HG03558 (cell line): ENCODE measurements around the gene MED12L.
"Not testable (repeated sequence)": the region's sequence is repeated elsewhere in the genome, so short reads cannot be mapped to it uniquely, and the experiment has no call there.

Experiments
- ATAC-seq: cut with Tn5 transposase; IDR thresholded peaks from one replicate; pipeline ENCODE4 v1.9.1; 2021; ENCODE audit warnings: moderate number of reproducible peaks; ENCODE audit not compliant: unreplicated experiment; ENCODE audit errors: extremely low read depth

Gene MED12L, protein sequence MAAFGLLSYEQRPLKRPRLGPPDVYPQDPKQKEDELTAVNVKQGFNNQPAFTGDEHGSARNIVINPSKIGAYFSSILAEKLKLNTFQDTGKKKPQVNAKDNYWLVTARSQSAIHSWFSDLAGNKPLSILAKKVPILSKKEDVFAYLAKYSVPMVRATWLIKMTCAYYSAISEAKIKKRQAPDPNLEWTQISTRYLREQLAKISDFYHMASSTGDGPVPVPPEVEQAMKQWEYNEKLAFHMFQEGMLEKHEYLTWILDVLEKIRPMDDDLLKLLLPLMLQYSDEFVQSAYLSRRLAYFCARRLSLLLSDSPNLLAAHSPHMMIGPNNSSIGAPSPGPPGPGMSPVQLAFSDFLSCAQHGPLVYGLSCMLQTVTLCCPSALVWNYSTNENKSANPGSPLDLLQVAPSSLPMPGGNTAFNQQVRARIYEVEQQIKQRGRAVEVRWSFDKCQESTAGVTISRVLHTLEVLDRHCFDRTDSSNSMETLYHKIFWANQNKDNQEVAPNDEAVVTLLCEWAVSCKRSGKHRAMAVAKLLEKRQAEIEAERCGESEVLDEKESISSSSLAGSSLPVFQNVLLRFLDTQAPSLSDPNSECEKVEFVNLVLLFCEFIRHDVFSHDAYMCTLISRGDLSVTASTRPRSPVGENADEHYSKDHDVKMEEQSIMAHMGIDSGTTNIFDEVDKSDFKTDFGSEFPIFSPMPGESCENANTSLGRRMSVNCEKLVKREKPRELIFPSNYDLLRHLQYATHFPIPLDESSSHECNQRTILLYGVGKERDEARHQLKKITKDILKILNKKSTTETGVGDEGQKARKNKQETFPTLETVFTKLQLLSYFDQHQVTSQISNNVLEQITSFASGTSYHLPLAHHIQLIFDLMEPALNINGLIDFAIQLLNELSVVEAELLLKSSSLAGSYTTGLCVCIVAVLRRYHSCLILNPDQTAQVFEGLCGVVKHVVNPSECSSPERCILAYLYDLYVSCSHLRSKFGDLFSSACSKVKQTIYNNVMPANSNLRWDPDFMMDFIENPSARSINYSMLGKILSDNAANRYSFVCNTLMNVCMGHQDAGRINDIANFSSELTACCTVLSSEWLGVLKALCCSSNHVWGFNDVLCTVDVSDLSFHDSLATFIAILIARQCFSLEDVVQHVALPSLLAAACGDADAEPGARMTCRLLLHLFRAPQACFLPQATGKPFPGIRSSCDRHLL (N-terminal part only)

DNA sequence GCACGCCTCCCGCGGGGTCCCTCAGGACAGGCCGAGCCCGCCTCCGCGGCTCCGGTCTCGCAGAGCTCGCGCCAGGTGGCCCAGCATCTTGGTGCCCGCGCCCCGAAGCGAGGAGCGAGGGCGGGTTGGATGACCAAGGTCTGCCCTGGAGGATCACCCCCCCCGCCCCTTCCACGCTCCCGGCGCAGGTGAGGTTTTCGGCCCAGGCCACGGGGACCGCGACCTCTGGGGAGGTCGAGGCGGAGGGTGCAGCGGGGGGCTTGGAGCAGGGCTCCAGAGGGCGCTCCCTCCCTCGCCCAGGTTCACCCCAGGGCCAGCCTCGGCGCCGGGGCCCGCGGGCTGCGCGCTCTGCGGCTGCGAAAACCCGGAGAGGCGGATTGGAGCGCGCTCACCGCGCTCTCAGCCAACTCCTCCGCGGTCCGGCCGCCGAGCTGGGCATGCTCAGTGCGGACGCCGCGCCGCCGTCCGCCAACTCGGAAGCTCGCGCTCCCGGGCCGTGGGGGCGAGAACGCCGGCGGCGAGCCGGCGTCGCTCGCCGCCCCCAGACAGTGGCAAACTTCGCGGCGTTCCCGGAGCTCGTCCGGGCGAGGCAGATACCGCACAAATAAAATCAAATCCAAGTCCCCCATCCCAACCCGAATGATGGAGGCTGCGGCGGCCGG is at the start of gene MED12L:
Gene MED12L, plus strand, starts transcription at position 438 of the 662 bp plus-strand sequence. CDS start 1,263 bp downstream, outside the sequence.
- peak; percentile 58 for ATAC-seq

DNA sequence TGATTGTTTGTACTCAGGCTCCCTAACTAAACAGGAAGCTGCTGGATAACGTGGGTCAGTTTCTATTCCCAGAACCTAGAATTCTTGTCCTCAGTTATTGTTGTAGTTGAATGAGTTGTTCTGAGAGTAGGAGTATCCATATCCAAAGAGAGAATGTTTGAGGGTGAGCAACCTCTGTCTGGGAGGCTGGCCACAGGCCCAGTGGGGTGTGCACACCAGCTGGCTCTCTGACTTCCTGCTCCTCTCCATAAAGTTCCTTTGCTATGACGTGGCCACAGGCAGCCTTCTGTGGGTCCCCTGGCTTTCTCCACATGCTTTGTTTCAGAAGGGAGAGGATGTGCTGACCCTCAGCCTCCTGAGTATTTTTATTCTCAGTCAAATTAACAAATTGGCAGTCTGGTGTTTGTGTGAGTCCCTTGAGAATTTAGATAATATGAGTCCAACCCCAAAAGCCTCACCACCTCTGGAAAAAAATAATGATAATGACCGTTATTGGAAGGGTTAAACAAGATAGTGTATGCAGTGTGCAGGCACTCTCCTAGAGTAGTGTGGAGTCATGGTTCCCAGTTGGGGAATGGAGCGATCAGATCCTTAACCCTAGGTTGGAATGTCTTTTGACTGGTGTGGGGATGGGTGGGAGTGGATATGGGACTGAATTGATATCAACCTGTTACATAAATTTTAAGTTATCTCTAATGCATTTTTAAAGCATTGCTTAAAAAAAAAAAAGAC is 47.6 kb upstream of the MED12L start:
- ATAC-seq: no peak

DNA sequence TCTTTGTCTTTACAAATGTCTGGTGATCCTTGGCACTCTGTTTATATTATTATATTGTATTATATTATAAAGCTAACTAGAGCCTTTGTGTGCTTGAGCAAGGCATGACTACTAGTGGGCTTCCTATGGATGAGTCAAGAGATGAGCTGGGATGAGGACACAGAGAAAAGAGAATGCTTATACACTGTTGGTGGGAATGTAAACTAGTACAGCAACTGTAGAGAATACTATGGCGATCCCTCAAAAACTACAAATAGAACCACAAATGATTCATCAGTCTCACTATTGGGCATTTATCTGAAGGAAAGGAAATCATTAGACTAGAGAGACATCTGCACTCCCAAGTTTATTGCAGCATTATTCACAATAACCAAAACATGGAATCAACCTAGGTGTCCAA is 40.8 kb upstream of the MED12L start:
- no peak for ATAC-seq

DNA sequence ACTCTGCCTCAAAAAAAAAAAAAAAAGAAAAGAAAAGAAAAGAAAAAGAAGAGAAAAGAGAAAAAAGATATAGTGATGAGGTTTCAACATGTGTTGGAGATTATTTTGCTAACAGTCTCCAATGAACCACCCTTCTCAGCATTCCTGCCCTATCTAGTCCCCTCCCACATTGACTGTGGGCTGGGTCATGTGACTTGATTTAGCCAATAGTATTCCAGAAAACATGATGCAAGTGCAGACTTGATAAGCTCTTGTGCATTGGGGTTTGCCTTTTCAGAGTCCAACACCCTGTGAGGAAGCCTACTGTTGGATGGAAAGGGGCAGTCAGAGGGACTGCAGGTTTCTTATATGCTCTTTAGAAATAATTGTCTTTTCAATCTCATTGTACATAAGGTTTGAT is 37.8 kb upstream of the MED12L start:
- no peak for ATAC-seq

DNA sequence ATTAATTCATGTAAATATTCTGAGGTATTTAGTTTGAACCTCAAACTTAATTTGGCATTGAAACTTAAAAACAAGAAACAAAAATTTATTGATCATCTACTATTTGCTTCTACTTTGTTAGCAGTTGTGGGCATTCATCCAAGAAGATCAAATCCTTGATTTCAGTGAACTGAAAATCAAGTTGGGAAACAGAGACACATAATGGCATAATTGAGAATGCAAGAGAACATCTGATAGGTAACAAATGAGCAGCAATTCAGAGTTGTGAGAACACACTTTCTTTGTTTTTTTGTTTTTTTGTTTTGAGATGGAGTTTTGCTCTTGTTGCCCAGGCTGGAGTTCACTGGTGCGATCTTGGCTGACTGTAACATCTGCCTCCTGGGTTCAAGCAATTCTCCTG is 33.9 kb upstream of the MED12L start:
- ATAC-seq: no peak

DNA sequence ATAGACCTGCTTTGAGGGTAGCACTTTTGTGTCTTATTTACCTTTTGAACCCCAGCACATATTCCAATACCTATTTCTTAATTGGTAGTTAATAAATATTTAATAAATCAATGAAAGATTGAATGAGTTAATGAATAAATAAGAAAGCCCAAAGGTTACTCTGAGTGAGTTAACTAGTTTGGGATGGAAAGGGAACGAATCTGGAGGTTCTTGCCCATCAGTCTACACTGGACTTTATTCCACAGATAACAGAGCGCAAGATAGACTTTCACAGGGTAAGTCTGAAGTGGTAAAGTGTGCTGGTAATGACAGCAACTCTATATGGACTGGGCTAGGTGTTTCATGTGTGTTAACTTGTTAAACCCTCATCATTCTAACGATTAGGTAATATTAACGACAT is 33.1 kb upstream of the MED12L start:
- no peak for ATAC-seq

DNA sequence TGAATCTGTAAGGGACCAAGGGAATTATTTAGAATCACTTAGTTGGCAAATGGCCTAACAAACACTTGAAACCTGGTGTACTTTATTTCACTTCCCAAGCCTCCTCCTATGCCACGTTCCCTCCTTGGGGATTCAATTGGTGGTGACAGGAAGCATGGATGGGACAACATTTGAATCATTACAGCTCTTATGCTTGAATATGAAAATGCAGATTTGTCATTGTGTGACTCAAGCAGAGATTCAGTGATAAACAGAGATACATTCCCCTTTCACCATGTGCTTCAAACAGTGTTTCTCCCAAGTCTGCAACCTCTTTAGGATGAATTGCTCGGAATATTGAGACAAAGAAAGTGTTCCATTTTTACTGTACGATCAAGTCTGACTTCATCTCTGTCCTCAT is 32.7 kb upstream of the MED12L start:
- no peak for ATAC-seq

DNA sequence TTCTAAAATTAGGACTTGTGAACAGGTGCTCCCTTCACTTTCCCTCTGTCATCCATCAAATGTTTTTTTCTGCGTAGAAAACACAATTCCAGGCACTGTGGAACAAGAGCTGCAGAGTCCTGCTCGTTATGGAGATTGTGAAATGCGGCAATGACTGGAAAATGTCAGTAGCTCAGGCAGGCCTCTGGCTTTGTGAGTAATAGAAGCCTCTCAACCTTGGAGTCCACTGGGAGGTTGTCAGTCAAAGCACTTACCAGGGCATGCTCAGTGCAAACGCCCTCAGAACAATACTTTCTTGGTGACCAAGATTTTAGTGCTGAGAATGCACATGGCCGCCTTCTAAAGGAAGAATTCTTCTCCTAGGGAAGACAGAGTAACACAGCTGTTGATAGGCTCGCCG is 26.7 kb upstream of the MED12L start:
- ATAC-seq: no peak

DNA sequence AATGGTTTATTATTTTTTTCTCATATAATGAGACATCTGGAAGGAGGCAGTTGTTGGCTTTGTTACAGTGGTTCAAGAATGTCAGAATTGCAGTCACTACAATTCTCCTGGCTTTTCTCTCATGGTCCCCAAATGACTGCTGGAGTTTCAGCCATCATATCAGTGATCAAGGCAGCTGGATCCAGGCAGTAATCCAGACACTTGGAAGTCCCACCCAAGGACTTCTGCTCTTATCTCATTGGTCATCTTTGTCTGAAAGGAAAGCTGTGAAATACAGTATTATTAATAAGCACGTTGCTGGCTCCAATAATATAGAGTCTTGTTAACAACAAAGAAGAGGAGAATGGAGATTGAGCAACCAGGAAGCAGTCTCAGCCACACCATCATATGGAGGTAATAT is 22.9 kb upstream of the MED12L start:
- no peak for ATAC-seq

DNA sequence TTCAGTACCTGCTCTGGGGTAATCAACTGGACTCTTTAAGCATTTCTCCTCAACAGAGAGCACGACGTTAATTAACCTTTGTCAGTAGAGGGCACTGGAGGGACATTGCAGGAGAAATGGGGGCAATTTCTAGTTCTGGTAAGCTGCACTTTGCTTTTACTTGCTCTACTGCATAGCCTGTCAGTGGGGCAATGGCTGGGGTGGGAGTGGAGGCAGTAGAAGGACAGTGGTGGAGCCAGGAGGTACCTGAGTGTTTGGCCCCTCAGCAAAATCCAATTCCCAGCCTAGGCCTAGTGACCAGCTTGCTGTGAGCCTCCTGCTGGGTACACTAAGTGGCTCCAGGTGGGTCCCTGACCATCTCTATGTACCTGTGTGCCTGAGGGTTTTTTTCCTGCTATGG is 18.3 kb upstream of the MED12L start:
- ATAC-seq: no peak

DNA sequence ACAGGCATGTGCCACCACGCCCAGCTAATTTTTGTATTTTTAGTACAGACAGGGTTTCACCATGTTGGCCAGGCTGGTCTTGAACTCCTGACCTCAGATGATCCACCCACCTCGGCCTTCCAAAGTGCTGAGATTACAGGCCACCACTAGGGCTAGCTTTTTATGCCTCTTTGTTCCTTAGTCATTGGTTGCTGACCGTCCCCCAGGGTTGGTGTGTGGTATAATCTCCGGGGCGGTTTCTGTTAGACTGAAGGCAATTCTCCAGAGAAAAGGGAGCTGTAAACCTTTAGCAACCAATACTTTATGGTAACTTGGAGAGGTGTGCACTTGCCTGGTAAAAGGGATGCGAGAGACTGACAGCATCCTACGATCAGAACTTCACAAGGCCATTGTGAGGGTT is 12.6 kb upstream of the MED12L start:
- ATAC-seq: not testable (repeated sequence)

DNA sequence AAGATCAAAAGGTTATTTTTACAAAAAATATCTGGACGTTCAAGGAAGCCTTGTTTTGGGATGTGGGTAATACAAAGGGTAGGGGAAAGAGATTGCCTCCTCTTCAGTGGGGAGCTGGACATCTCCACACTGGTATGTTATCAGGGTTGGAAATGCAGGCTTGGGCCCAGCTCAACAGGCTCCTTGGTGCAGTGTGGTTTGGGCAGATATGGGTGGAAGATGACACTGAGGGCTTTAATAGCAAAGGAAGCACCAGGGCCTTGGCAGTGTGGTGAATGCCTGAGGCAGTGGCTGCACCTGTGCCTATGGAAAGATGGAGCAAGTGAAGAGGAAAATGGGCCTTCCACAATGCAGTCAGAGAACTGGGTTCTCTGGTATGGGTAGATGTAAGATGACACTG is 11.2 kb upstream of the MED12L start:
- no peak for ATAC-seq

DNA sequence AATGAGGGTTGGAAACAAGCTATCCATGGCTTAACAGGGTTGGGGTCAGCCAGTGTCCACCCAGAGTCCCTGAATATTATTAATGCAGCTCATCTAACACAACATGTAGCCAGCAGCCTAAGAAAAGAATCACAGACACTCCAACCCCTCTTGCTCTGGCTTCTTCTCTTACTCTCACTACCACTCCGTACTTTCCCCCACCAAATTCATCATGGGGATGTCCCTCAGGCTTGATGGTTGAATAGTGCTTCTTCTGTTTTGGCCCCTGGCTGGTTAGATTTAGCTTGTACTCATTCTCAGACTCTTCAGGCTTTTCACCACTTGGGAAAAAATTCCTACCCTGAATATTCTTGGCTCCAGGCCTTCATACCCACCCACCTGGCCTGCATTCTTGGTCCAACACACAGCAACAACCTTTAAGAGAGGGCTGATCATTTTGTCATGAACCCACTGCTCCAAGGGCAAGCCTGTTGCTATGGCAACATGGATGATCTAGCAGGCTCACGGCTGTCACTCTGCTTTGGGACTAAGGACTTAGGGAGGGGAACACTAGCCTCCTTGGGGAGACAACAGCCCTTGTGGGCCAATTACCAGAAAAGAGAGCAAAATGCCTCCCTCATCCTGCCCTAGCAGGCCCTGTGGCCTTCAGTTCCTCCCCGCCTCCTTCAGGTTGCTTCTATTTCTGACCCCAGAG is 9.4 kb upstream of the MED12L start:
- ATAC-seq: no peak

DNA sequence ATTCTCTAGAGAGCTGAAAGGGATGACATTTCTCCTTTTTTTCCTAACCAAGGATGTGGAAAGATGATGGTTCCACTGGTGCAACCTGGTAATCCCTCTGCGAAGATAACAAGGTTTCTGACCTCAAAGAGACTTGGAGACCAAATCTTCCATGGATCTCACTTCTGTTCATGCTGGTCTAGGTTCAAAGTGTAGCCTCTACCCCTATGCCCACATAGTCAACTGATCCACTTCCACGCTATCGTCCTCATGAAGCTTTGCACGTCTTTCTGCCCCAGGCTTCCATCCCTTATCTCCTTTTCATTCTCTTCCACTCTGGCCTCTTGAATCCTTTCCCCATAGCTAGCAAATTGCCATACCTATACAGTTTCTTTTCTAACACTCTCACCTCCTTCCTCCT is 8.8 kb upstream of the MED12L start:
- ATAC-seq: no peak

DNA sequence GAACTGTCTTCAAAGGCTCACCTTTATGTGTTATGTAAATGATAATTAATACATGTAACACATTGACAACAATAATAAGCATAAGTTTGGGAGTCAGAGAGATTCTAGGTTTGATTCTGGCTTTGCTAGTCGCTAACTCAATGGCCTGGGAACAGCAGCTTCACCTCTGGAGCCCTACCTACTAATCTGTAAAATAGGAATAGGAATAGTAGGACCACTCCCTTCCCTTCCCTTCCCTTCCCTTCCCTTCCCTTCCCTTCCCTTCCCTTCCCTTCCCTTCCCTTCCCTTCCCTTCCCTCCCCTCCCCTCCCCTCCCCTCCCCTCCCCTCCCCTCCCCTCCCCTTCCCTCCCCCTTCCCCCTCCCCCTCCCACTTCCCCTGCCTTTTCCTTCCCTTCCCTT is 4.4 kb upstream of the MED12L start:
- ATAC-seq: not testable (repeated sequence)

DNA sequence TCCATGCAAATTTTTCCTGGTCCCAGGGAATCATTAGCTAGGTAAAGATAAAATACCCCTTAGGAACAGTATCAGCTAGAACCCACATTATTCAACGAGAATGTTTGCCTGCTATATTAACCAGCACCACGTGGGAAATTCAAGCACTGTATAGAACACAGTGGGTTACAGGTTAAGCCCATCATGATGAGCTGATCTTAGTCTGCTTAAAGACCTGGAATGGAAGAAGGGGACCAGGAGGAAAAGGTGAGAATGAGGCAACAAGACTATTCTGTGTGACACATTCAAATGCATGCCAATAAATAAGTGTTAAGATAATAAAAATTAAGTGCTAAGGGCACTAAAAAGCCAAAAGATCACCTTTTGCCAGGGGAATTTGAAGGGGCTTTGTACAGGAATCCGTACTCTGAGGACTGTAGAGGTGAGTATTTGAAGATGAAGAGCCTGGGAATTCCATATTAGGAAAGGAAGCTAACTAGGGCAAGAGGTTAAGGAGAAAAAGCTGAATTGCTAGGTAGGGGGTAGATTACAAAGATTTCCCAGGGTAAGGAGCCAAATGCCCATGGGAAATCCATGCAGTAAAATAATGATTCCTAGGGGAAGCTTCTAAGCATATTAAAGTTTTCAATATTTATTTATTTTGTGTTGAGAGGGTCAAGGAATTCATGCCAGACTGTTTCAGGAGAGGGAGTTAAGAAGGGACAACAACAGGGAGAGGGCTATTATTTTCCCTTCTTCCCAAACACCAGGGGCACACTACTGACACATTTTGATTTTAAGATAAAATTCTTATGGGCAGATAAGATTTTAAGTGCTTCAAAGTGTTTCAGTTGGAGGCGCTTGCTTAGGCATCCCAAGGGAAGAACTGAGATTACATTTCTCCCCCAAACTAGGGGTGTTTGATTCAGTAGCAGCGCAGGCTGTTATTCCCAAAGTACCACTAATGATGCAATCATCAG is 2.3 kb upstream of the MED12L start:
- ATAC-seq: no peak

DNA sequence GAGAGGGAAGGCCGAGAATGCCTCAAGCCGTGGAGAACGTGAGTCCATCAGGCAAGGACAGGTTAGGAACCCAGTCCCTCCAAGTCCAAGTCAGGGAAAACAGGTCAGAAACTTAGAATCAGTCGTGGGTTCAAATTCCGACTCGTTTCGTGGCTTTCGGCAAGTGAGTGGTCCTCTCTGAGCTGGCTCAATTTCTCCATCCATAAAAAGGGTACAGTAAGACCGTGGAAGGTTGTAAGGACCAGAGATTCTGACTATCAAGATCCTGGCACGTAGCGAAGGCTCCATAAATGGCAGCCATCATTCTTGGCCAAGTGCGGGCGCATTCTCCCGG is 604 bp upstream of the MED12L start:
- no peak for ATAC-seq

DNA sequence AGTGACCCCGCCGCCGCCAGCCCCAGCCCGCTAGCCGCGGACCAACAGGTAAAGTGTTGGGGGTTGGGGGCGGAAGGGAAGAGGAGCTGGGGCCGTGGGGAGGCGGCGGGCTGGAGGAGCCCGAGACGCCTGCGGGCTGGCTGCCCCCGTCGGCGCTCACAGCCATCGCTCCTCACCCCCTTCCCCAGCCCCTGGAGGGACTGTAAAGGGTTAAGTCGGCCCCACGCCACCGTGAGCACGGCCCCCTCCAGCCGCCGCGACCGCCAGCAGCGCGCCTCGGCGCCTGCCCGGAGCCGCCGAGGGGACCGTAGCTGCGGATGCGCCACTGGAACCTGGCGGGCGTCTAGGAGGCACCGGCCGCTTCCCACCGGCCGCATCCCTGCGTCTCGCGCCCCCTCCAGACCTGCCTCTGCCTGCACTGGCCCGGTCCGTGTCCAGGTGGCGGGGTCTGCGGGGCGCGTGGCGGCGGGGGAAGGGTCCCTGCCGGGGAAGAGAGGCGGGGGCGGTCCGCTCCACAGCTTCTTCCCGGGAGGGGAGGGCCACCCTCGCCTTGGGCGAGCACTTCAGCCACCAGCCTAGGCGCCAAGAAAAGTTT is 522 bp downstream of the MED12L start:
- no peak for ATAC-seq
